GM12878 (cell line): ENCODE measurements around the gene CDC123. TPM values are rescaled to one million over a fixed set of nuclear protein-coding genes. Genes with fewer than 3 reads are reported as not detected.
A peak's percentile ranks its signal among the peaks of the same experiment; 100 is the strongest.

ENCODE experiments used
- ATAC-seq: fragments of 200-7000 bp; cut with Tn5 transposase; 3 replicates; pipeline ENCODE4 v1.9.1; 2020; ENCODE audit warnings: mild to moderate bottlenecking, moderate library complexity
- BruUV-seq: library from RNA; stranded (reverse); fragments of 400-500 nt; replicated peaks from 2 replicates; lab custom pipeline; 2021; lab: Mats Ljungman, UMichigan
- CTCF ChIA-PET: fragments of 300-600 bp; sonication (Branson Sonifier 250); formaldehyde crosslinking; extraction: SDS; loops from one replicate; lab custom pipeline; 2021; ENCODE audit warnings: inconsistent platforms; lab: Yijun Ruan, JAX
- POLR2A ChIA-PET: fragments of 350-600 bp; formaldehyde crosslinking; extraction: SDS; loops from one replicate; lab custom pipeline; 2021; ENCODE audit warnings: inconsistent platforms; lab: Charles Lee
- RAD21 ChIA-PET: fragments of 300-600 bp; sonication (Branson Sonifier 250); formaldehyde crosslinking; loops from one replicate; lab custom pipeline; 2023; ENCODE audit warnings: antibody characterized with exemption; ENCODE audit not compliant: unreplicated experiment; lab: Charles Lee
- SMC1A ChIA-PET: fragments of 300-600 bp; sonication (Branson Sonifier 250); formaldehyde crosslinking; loops from one replicate; lab custom pipeline; 2023; ENCODE audit not compliant: unreplicated experiment, uncharacterized antibody; lab: Charles Lee
- DNase-seq: peaks from one replicate; pipeline ENCODE4 v3.0.0-alpha.2; 2011; ENCODE audit warnings: low read depth, low spot score
- FAIRE-seq: peaks from 3 replicates; lab custom pipeline; 2011; peaks lifted over from hg19 to GRCh38; lab: Jason Lieb, UNC
- H2AFZ ChIP-seq: 2 replicates; pipeline ENCODE4 v1.6.0; 2011; ENCODE audit warnings: low read depth, low read length, control low read depth; ENCODE audit not compliant: control insufficient read depth
- H3K27ac ChIP-seq: 2 replicates; pipeline ENCODE4 v1.5.1; 2011; ENCODE audit warnings: control low read depth; ENCODE audit not compliant: control insufficient read depth, insufficient read depth
- H3K27me3 ChIP-seq, 2 experiments: replicated peaks in 1 of 2; 2 replicates each; pipeline versions ENCODE4 v1.6.0 to v1.6.1; 2011; ENCODE audit warnings: low read length in 1 of 2; ENCODE audit not compliant: control insufficient read depth in 2 of 2, insufficient read depth in 2 of 2
- H3K36me3 ChIP-seq, 2 experiments: 2 replicates each; pipeline ENCODE4 v1.5.1; 2011; ENCODE audit warnings: low read length in 1 of 2; ENCODE audit not compliant: control insufficient read depth in 2 of 2, insufficient read depth in 2 of 2
- H3K4me1 ChIP-seq: 2 replicates; pipeline ENCODE4 v1.6.1; 2011; ENCODE audit warnings: mild to moderate bottlenecking, low read length, moderate library complexity, mixed read lengths; ENCODE audit not compliant: control insufficient read depth, insufficient read depth
- H3K4me2 ChIP-seq: 2 replicates; pipeline ENCODE4 v1.6.0; 2011; ENCODE audit warnings: control low read depth; ENCODE audit not compliant: control insufficient read depth, insufficient read depth
- H3K4me3 ChIP-seq: fragments of 200-600 bp; sonication (generic); 2 replicates; pipeline ENCODE4 v1.5.1; 2016
- H3K79me2 ChIP-seq: 2 replicates; pipeline ENCODE4 v1.6.0; 2011; ENCODE audit warnings: low read length; ENCODE audit not compliant: control insufficient read depth, insufficient read depth
- H3K9ac ChIP-seq: 2 replicates; pipeline ENCODE4 v1.8.0; 2011; ENCODE audit warnings: low read length, control low read depth, mixed read lengths; ENCODE audit not compliant: control insufficient read depth, insufficient read depth
- H3K9me3 ChIP-seq: replicated peaks from 3 replicates; pipeline ENCODE4 v1.5.1; 2011; ENCODE audit warnings: mild to moderate bottlenecking, low read length; ENCODE audit not compliant: control insufficient read depth, insufficient read depth
- H4K20me1 ChIP-seq: 2 replicates; pipeline ENCODE4 v1.6.0; 2011; ENCODE audit not compliant: control insufficient read depth, insufficient read depth
- ASH2L ChIP-seq: fragments of 300-600, 200-600 bp; sonication (generic); IDR thresholded peaks from 2 replicates; pipeline ENCODE4 v1.6.1; 2017; ENCODE audit warnings: low read depth, mild to moderate bottlenecking, borderline replicate concordance
- CEBPB ChIP-seq, 2 experiments: fragments of 150-350 bp in 1 of 2; IDR thresholded peaks; 2 replicates each; pipeline ENCODE4 v1.6.1; 2012 to 2014; ENCODE audit warnings: low read depth in 2 of 2, low read length in 2 of 2, borderline replicate concordance in 1 of 2, inconsistent platforms in 1 of 2
- DPF2 ChIP-seq: fragments of 450-650 bp; IDR thresholded peaks from 2 replicates; pipeline ENCODE4 v1.6.1; 2017; ENCODE audit warnings: mild to moderate bottlenecking
- HCFC1 ChIP-seq: fragments of 150-350 bp; IDR thresholded peaks from 2 replicates; pipeline ENCODE4 v1.6.1; 2014; ENCODE audit warnings: low read length
- RAD21 ChIP-seq: IDR thresholded peaks from 2 replicates; pipeline ENCODE4 v1.6.1; 2011; ENCODE audit warnings: mild to moderate bottlenecking, low read depth, low read length, moderate library complexity; ENCODE audit not compliant: insufficient read depth
- SMC3 ChIP-seq: IDR thresholded peaks from 2 replicates; pipeline ENCODE4 v1.6.1; 2011; ENCODE audit warnings: low read length, improper control_type of control experiment, borderline replicate concordance
- ZNF207 ChIP-seq: fragments of 450-650 bp; IDR thresholded peaks from 2 replicates; pipeline ENCODE4 v1.6.1; 2014; ENCODE audit warnings: antibody characterized with exemption, mild to moderate bottlenecking, borderline replicate concordance
- WGBS: methylation state at CpG from one replicate; pipeline ENCODE4 v1.1.6; 2016; ENCODE audit warnings: low lambda C conversion rate; ENCODE audit not compliant: insufficient replicate concordance, insufficient coverage; ENCODE audit errors: missing lambda C conversion rate; 5-methylcytosine and 5-hydroxymethylcytosine counted together
- in situ Hi-C: fragments of 300-500 bp; cut with MboI; formaldehyde crosslinking; loops from 9 replicates; pipeline ENCODE4 v1.14.3; 2018; ENCODE audit warnings: mixed read lengths
- intact Hi-C: fragments of 100-400 bp; cut with micrococcal nuclease; formaldehyde crosslinking; loops from one replicate; pipeline ENCODE4 v1.14.2; 2022; ENCODE audit not compliant: unreplicated experiment
- polyA plus RNA-seq, 11 experiments: library from polyadenylated mRNA; depleted of rRNA in 4 of 11; unstranded in 6 of 11; stranded (reverse) in 5 of 11; fragments of >200 nt; fragmentation: Nextera tagmentation in 4 of 11; fragmentation: Illumina TruSeq in 1 of 11; extraction: Ambion mirVana in 4 of 11; extraction: Trizol in 1 of 11; gene quantifications; 1 replicate in 1 of 11; 2 replicates in 10 of 11; pipeline versions ENCODE4 v1.2.1 to v1.2.3, GENCODE V29; 2011 to 2016; ENCODE audit warnings: inconsistent platforms in 2 of 11, missing spikeins in 2 of 11, low read depth in 1 of 11
- total RNA-seq, 4 experiments: library from RNA; depleted of rRNA in 3 of 4; stranded (reverse); fragments of >200 nt in 3 of 4; fragmentation: Illumina TruSeq in 1 of 4; extraction: Trizol in 1 of 4; gene quantifications; 2 replicates each; pipeline versions ENCODE4 v1.2.1 to v1.2.3, GENCODE V29; 2013 to 2021
- TF ChIP-seq, protein P1 (sequence below): fragments of 450-650 bp; IDR thresholded peaks from 2 replicates; pipeline ENCODE4 v1.6.1; 2017; ENCODE audit warnings: mild to moderate bottlenecking, moderate library complexity
- TF ChIP-seq, protein P2 (sequence below): fragments of 450-650 bp; IDR thresholded peaks from 2 replicates; pipeline ENCODE4 v1.6.1; 2017; ENCODE audit warnings: mild to moderate bottlenecking, moderate library complexity

CDC123 gene
- total and polyA plus RNA-seq, 10 of the 15 experiments (the other 5 are each of a cell fraction or from before 2014, with no cell fraction given) = 128 to 360 (median 209) TPM

DNA sequence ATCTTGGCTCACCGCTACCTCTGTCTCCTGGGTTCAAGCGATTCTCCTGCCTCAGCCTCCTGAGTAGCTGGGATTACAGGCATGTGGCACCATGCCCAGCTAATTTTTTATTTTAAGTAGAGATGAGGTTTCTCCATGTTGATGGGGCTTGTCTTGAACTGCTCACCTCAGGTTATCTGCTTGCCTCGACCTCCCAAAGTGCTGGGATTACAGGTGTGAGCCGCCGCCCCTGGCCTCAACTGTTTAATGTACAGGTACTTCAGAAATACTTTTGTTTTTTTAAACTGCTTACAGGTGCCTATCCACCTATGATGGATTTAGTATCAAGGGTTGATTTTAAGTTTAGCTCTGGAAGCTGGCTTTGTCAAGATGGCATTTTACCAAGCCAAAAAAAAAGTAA, 55.6 kb downstream of the CDC123 start (continued):
- TF ChIP-seq, protein P1, sequence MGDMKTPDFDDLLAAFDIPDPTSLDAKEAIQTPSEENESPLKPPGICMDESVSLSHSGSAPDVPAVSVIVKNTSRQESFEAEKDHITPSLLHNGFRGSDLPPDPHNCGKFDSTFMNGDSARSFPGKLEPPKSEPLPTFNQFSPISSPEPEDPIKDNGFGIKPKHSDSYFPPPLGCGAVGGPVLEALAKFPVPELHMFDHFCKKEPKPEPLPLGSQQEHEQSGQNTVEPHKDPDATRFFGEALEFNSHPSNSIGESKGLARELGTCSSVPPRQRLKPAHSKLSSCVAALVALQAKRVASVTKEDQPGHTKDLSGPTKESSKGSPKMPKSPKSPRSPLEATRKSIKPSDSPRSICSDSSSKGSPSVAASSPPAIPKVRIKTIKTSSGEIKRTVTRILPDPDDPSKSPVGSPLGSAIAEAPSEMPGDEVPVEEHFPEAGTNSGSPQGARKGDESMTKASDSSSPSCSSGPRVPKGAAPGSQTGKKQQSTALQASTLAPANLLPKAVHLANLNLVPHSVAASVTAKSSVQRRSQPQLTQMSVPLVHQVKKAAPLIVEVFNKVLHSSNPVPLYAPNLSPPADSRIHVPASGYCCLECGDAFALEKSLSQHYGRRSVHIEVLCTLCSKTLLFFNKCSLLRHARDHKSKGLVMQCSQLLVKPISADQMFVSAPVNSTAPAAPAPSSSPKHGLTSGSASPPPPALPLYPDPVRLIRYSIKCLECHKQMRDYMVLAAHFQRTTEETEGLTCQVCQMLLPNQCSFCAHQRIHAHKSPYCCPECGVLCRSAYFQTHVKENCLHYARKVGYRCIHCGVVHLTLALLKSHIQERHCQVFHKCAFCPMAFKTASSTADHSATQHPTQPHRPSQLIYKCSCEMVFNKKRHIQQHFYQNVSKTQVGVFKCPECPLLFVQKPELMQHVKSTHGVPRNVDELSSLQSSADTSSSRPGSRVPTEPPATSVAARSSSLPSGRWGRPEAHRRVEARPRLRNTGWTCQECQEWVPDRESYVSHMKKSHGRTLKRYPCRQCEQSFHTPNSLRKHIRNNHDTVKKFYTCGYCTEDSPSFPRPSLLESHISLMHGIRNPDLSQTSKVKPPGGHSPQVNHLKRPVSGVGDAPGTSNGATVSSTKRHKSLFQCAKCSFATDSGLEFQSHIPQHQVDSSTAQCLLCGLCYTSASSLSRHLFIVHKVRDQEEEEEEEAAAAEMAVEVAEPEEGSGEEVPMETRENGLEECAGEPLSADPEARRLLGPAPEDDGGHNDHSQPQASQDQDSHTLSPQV = no peak
- TF ChIP-seq, all 136 proteins: peak for 0

DNA sequence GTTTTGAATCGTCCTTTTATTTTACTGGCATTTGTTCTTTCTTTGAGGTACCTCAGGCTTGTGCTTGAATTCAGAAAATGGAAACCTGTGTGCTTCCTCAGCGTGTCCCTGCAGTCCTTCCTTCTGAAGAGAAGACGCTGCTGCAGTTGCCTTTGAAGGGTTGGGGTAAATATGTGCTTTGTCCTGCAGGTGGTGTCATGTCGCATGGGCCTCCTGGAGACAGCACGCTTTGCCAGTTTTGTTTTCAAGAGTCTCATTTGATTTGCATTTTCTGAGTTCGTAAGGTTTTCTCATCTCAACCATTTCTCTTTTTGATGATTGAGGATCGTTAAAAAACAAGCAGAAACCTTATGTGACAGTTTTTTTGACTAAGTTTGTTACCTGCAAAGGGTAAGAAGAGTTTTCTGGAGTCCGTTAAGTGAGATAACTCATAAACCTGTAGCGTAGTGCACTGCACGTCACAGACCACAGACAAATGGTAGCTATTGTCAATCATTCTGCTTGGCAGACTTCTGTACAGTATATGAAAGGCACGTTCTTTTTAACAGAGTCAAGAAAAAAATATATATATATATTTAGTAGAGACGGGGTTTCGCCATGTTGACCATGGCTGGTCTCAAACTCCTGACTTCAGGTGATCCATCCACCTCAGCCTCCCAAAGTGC, 57.0 kb downstream of the CDC123 start:
- peak; percentile 18 for FAIRE-seq
- Histone ChIP-seq H4K20me1 (no peaks in the 10 kb centered on the region), H3K4me3 (no peak overlapping the region), H3K9ac (no peak overlapping the region), H3K27me3 (no peaks in the 10 kb centered on the region), H3K27ac (no peak overlapping the region), H2AFZ (no peak overlapping the region), H3K4me2 (no peak overlapping the region), H3K79me2 (no peaks in the 10 kb centered on the region), H3K36me3 (peaks cover 0 to 17% of the 10 kb centered on the region in 2 experiments; a peak in 3 of 4 replicates), H3K4me1 (no peaks in the 10 kb centered on the region), H3K9me3 (no peaks in the 10 kb centered on the region)
- no TSS peak for BruUV-seq
- in situ Hi-C loops = loop anchor here (5.0 kb wide), 1 partner anchor 459 kb away; no protein-coding TSS in a partner anchor
- no peak for DNase-seq
- ChIA-PET CTCF (interaction anchor here (0.8 to 2.0 kb wide), 7 partner anchors 10 to 529 kb away, joined by 3 to 12 read pairs (median 4); no protein-coding TSS in a partner anchor), POLR2A (interaction anchor here (0.6 to 1.1 kb wide), 3 partner anchors 12 to 864 kb away, joined by 3 read pairs; no protein-coding TSS in a partner anchor), SMC1A (interaction anchor here (0.6 to 2.7 kb wide), 3 partner anchors 10 to 403 kb away, joined by 3 to 11 read pairs (median 6); no protein-coding TSS in a partner anchor), RAD21 (interaction anchor here (1.3 to 2.4 kb wide), 3 partner anchors 38 to 458 kb away, joined by 4 to 9 read pairs (median 7); no protein-coding TSS in a partner anchor)
- 20% methylated on average over 13 of the region's 13 CpGs for WGBS
- intact Hi-C loops = loop anchor here (1.0 to 5.0 kb wide), 3 partner anchors 458 to 650 kb away; no protein-coding TSS in a partner anchor
- ATAC-seq = peak; percentile 96
- TF ChIP-seq HCFC1 (no peak), RAD21 (peak; percentile 86), ASH2L (no peak), SMC3 (peak; percentile 69; the same call in 1 of the 2 replicates), ZNF207 (no peak), CEBPB (IDR thresholded peaks at IDR 0.05; ENCODE audit: borderline replicate concordance in 1 of 2, low read depth in 2 of 2, low read length in 2 of 2) (no peak), DPF2 (no peak)
- TF ChIP-seq, protein P2, sequence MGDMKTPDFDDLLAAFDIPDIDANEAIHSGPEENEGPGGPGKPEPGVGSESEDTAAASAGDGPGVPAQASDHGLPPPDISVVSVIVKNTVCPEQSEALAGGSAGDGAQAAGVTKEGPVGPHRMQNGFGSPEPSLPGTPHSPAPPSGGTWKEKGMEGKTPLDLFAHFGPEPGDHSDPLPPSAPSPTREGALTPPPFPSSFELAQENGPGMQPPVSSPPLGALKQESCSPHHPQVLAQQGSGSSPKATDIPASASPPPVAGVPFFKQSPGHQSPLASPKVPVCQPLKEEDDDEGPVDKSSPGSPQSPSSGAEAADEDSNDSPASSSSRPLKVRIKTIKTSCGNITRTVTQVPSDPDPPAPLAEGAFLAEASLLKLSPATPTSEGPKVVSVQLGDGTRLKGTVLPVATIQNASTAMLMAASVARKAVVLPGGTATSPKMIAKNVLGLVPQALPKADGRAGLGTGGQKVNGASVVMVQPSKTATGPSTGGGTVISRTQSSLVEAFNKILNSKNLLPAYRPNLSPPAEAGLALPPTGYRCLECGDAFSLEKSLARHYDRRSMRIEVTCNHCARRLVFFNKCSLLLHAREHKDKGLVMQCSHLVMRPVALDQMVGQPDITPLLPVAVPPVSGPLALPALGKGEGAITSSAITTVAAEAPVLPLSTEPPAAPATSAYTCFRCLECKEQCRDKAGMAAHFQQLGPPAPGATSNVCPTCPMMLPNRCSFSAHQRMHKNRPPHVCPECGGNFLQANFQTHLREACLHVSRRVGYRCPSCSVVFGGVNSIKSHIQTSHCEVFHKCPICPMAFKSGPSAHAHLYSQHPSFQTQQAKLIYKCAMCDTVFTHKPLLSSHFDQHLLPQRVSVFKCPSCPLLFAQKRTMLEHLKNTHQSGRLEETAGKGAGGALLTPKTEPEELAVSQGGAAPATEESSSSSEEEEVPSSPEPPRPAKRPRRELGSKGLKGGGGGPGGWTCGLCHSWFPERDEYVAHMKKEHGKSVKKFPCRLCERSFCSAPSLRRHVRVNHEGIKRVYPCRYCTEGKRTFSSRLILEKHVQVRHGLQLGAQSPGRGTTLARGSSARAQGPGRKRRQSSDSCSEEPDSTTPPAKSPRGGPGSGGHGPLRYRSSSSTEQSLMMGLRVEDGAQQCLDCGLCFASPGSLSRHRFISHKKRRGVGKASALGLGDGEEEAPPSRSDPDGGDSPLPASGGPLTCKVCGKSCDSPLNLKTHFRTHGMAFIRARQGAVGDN = no peak
